EL (cell line): ENCODE measurements around the gene FRMD4A.

Experiments
- DNase-seq: peaks from one replicate; pipeline ENCODE4 v3.0.0-alpha.2; 2016

The FRMD4A gene

GRCh38 chr10:13684806-13685482, 645.8 kb downstream of the FRMD4A start:
- DNase-seq = peak; percentile 13

DNA sequence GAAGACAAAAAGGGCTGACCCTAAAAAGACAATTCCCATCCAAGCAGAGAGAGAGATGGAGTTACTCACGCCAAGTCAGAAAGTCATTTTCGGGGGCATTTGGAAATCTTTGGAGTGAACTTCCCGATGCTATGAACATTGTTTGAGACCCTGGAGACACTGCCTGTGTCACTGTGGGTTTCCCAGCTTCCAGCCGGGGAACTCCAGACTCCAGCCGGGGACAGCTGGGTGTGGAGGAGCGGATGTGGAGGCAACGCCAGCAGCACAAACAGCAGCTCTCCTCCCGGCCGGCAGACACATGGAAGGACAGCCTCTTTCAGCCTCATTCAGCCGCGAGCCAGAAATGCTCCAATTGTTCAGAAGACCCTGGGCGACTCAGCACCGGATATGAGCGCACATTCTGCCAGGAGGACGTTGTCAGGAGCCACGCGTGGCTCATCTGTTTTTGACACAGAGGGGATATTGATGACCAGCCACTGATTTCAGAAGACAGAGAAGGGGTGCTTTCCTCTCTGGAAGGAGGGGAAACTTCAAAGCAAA, 646.4 kb downstream of the FRMD4A start:
- peak; percentile 72 for DNase-seq

DNA sequence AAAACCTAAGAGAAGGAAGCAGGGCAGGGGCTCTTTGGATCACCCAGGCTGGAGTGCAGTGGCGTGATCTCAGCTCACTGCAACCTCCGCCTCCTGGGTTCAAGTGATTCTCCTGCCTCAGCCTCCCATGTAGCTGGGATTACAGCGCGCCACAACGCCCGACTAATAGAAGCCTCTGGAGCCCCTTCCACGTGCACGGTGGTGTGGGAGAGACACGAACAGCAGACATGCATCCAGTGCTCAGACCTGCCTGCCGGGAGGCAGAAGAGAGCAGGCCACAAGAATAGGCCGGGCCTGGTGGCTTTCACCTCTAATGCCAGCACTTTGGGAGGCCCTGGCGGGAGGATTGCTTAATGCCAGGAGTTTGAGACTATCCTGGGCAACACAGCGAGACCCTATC, 647.7 kb downstream of the FRMD4A start:
- DNase-seq = no peak

GRCh38 chr10:13681960-13682359, 648.8 kb downstream of the FRMD4A start:
- no peak for DNase-seq

DNA sequence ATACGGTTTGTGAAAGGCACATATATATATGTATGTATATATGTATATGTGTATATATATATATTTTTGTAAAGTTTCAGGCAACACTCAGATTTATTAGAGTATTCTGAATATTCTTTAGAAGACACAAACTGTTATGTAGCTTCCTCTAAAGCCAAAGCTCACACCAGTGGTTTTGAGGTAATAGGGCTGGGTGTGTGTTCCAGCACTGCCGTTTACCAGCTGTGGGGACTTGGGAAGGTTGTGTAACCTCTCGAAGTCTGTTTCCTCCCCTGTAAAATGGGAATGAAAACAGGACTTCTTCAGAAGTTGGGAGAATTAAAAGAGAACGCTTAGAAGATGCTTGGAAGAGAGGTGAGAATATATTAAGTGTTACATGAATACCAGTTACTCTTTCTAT, 649.2 kb downstream of the FRMD4A start:
- no peak for DNase-seq

DNA sequence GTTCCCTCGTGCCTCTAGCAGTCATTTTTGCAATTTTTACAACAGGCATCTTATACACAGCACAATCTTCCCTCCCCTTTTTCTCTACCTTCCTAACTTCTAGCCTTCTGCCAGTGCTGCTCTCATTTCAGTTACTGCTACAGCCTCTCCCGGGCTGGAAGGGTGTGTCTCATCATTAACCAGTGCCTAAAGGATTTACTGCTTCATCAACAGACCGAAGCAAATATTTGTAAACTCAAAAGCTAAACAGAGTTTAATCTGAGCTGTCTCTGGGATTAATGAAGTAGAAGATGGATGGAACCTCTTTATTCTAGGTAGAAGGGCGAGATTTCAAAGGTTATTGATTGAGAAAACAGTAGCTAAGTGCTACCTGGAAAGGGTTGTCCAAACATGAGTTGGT, 649.6 kb downstream of the FRMD4A start:
- no peak for DNase-seq

GRCh38 chr10:13678101-13678843, 652.5 kb downstream of the FRMD4A start:
- DNase-seq = no peak

GRCh38 chr10:13674645-13675588, 655.8 kb downstream of the FRMD4A start:
- DNase-seq = no peak

DNA sequence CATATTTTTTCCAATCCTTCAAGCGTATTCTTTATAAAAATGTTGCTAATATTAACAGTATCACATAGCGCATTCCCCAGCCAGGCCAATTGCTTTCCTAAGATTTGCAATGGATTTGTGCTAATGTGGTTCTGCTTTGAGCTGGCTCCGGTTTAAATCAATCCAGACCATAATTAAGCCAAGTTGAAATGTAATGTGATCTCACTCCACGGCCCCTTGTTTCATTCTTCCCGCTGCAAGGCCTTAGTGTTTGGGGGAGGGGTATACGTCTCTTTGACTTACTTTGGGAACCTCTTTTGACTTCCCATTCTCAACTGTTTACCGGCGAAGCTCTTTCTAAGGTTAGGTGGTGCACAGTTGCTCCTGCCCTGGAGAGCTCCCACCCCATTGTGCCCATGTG, 657.6 kb downstream of the FRMD4A start:
- no peak for DNase-seq

DNA sequence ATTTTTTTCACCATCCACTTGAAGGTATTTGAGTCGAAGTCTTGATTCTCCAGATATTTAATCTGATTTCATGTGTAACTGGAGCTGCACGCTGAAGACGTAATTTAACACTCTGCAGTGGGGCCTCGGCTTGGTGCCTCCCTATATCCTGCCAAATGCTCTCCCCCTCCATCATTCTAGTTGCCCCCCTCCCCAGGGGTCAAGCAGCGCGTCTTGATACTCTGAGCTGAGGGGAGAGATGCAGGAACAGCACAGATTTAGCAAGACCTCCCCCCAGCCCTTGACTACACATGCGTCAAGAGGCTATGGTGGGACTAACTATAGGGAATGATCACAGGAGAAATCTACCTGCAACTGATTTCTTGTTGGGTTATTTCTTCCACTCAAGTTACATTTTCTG, 658.2 kb downstream of the FRMD4A start:
- no peak for DNase-seq

DNA sequence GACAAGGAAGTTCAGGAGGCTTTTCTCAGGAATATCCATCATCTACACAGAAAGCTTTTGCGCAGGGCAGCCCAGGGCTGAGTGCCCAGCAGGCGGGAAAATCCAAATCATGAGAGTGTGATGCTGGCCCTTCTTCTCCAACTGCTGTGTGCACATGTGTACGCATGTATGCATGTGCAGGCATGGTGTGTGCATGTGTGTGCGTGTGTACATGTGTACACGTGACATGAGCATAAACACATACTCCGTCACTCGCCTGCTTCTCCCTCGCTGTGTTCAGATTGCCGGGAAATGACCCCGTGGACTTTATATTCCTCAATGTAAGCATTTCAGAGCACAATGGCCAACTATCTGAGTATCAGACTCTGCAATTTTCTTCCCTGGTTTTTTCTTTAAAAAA, 658.8 kb downstream of the FRMD4A start:
- DNase-seq = no peak

- no peak for DNase-seq
These were observed 660.4 kb downstream of the FRMD4A start for GRCh38 chr10:13670311-13670710.

GRCh38 chr10:13669901-13670300, 660.8 kb downstream of the FRMD4A start:
- DNase-seq = no peak

GRCh38 chr10:13669182-13669855, 661.4 kb downstream of the FRMD4A start:
- DNase-seq = no peak

- DNase-seq = no peak
These were observed 662.6 kb downstream of the FRMD4A start for GRCh38 chr10:13668126-13668525.

GRCh38 chr10:13665516-13666262, 665.0 kb downstream of the FRMD4A start:
- DNase-seq = peak; percentile 33

DNA sequence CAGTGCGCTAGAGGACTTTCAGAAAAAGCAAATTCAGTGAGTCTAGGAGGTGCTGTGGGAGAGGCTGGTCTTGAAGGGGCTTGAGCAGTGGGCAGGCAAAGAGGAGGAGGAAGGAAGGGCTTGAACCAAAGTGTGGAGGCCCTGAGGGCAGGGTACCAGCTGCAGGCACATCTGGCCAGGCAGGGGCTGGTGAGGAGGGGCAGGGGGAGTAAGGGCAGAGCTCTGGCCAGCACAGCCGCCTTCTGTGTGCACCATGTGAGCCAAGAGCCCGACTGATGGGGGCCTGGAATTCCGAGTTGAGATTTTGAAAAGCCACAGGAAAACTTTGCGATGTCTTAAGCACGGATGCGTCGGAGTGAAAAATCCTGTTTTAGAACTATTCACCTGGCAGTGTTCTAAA, 669.5 kb downstream of the FRMD4A start:
- DNase-seq = no peak

GRCh38 chr10:13660551-13660920, 670.2 kb downstream of the FRMD4A start:
- DNase-seq = no peak

DNA sequence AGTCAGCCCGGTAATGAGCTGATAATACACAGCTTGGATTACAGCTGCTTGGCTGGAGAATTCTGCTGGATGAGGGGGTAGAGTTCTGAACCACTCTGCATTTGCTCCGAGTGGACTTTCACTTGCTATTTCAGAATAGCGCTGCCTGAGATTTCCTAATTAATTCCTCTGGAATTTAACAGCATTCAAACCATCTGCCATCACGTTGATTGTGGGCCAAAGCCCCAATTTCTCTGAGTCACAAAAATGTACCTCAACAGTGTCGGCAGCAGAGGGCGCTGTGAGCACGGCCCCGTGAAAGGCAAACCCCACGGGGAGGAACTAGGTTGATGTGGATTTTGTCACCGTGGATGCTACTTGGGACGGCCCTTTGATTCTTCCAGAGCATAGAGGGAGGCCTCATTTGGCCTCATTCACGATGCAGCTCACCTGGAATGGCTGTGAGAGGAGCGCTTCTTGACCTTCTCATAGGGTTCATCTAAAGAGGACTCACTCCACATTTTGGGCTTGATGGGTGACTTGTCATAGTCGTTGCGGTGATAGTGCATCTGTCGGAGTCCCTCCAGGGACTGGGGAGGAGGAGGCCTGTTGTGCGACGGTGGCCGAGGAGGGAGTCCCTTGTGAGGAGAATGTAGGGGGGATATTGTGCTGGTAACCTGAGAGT, 670.7 kb downstream of the FRMD4A start:
- DNase-seq = peak; percentile 63

- DNase-seq = no peak
These were observed 671.6 kb downstream of the FRMD4A start for GRCh38 chr10:13658871-13659685.
